ENCODE measurements around the gene TNIK.

- TF ChIP-seq POLR2A (IDR thresholded peaks at IDR 0.05; ENCODE audit: low read depth, low read length) (no peak), POLR2AphosphoS5 (IDR thresholded peaks at IDR 0.05; ENCODE audit: low read depth, low read length) (no peak), TAF1 (IDR thresholded peaks at IDR 0.05; ENCODE audit: borderline replicate concordance, low read depth, low read length) (no peak)
Measured at GRCh38 chr3:171222995-171223394, 237.2 kb downstream of the TNIK start.

All from GM12892 (cell line).